SK-MEL-5 (cell line): ENCODE measurements around the gene NME2. TPM values are rescaled to one million over a fixed set of nuclear protein-coding genes. Genes with fewer than 3 reads are reported as not detected.
"Not testable (repeated sequence)": the region's sequence is repeated elsewhere in the genome, so short reads cannot be mapped to it uniquely, and the experiment has no call there.

Experiments used
- DNase-seq: peaks from one replicate; pipeline ENCODE4 v3.0.0-alpha.2; 2016; ENCODE audit warnings: low read depth, low spot score
- in situ Hi-C: cut with HindIII; loops from 2 replicates; pipeline ENCODE4 v1.10.0; 2016; ENCODE audit warnings: low sequenced_read_pairs, high pct_unique_total_duplicates, low pct_unique_long_range_greater_than_20kb
- polyA plus RNA-seq, 2 experiments: library from polyadenylated mRNA; depleted of rRNA; stranded (reverse); fragments of >200 nt; gene quantifications; 2 replicates each; pipeline ENCODE4 v1.2.3, GENCODE V29; 2015
- total RNA-seq: library from RNA; depleted of rRNA; stranded (reverse); fragments of >200 nt; shearing (Covaris generic); gene quantifications from 2 replicates; pipeline ENCODE4 v1.2.3, GENCODE V29; 2014; rRNA removed

Gene NME2
- 602 and 660 TPM in 2 replicates for total RNA-seq
- polyA plus RNA-seq (2015; cell fraction: cytosol; rRNA removed): 762 and 894 TPM in 2 replicates
- polyA plus RNA-seq (2015; cell fraction: nucleus; rRNA removed): 85.2 and 151 TPM in 2 replicates

DNA sequence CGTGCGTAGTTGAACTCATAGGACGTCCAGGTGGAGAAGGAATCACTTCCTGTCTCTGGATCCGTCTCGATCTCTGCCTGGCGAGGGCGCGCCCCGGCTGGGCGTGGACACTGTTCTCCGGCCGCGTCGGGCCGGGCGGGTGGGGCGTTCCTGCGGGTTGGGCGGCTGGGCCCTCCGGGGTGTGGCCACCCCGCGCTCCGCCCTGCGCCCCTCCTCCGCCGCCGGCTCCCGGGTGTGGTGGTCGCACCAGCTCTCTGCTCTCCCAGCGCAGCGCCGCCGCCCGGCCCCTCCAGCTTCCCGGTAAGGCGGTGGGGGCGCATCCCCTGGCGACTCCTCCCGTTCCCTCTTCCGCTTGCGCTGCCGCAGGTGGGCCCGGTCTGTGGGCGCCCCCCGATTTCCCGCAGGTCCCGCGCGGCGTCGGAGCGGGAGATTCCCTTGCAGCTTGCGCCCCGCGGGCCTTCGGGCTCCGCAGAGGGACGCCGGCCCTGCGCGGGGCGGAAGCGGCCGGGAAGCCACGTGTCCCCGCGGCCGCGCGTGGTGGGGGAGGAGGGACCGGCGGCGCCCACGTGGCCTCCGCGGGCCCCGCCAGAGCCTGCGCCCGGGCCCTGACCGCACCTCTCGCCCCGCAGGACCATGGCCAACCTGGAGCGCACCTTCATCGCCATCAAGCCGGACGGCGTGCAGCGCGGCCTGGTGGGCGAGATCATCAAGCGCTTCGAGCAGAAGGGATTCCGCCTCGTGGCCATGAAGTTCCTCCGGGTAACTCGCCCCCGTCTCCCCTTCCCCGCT lies at the start of gene NME2:
Gene NME2 (plus strand): TSS at position 214 of the 789 bp plus-strand sequence. CDS start 420 bp downstream, at position 634.
- in situ Hi-C loops: no loop called here
- DNase-seq: peak; percentile 89

DNA sequence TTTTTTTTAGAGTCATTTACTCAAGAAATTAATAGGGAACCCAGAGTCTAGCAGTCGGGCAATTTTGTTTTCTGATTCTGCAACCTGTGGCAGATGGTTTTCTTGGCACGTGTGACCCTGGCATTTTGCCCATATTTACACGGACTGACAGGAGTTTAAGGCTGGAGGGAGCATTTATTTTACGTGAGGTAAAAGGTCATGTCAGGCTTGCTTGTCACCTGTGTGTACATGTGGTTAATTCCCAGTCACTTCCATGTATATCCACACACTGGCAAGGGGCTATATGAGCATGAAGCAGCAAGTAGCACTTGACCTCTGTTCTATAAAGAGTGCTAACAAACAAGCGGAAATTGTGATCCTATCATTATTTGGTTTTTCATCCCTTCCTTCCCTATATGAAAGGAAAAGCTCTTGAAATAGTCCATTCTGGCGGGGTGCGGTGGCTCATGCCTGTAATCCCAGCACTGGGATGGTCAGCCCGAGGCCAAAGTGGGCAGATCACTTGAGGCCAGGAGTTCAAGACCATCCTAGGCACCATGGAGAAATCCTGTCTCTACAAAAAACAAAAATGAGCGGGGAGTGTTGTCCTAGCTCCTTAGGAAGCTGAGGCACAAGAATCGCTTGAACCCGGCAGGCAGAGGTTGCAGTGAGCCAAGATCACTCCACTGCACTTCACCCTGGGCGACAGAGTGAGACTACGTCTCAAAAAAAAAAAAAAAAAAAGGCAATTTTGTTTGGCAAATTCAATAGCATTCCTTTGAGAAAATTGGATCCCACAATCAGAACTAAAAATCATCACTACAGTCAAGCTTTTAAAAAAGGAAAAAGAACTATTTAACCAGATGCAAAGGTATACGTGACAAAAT lies 47.6 kb upstream of the NME2 start:
- DNase-seq: peak; percentile 13
- in situ Hi-C loops: no loop called here

DNA sequence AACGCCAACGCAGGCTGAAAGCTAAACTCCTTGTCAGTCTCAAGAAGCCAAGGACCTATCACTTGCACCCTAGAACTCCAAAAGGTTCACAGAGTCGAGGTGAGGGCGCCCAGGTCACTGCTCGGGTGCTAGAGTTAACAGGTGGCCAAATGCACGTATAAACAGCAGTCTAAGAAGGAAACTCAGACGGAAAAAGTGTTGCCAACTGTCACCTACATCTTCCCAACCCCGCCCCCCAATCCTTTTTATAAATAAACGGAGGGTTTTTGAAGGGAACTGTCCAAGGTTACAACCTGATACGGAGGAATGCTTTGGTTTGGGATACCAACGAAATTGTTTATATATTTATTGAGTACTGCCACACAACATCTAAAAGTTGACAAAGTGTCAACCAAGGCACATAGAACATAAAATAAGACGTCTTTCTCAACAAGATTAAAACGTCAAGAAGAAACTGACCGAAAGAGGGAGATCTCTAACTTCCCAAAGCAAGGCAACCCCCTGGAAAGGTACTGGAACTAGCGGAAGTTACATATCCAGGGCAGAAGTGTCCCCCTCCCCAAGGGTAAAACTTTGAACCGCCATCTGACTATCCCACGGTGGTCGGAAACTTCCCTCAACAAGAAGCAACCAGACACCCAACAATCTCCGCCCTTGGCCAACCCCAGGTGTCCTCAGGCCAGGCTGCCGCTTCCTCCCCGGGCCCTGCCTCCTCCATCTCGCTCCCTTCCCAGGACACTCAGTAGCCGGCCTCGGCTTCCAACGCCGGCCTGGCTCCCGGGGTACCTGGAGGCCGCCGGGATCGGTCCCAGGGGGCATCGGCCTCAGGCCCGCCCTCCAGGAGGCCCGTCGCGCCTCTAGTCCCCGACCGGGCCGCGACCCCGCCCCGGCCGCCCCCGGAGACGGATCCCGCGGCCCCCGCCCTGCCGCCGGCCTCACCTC lies 46.5 kb upstream of the NME2 start:
- in situ Hi-C loops: no loop called here
- peak; percentile 78 for DNase-seq

DNA sequence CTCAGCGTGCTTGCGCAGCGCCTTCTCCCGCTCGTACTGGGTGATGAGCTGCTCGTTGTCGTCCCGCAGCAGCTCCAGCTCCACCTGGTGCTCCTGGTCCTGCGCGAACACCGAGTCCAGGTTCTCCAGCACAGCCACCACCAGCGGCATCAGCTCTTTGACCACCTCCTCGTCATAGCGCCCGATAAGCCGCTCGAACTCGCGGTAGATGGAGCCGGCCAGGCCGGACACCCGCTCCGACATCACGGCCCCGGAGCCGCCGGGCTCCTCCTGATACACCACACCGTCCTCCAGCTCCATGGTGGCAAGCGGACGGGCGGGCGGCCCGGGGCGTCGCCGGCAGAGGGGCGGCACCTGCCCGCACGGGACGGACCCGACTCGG lies 45.9 kb upstream of the NME2 start:
- in situ Hi-C loops: no loop called here
- DNase-seq: peak; percentile 21

DNA sequence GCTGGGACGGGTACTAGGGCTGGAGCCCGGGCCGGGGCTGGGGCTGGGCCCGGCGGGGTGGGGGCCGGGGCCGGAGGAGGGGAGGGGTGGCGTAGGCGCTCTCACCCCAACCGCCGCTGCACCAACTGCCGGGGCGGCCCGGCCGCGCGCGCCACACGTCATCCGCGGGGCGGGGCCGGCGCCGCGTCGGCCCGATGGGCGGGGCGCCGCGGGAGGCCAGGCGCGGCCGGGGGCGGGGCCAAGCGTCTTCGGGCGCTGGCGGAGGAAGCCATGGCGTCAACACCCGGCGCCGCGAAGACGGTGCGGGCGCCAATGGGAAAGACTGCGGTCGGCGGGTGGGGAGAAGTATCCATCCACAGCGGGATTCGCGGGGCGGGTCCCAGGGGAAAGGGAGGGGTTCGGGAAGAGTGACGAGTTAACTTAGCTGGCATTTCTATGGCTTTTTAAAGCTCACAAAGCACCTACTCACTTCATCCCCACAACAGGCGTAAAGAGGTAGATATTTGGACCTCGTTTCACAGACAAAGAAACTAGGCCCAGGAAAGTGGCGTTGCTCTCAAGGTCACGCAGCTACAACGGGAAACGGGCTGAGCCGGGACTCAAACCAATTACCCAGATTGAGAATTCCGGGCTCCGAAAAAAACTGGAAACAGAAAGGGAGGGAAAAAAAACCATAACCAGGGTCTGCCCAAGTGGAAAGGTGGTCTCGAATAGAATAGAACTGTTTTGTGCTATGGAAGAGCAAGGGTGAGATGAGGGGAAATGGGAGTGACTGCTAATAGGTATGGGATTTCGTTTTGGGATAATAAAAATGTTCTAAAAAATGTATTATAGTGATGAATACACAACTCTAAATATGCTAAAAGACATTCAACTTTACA lies 45.2 kb upstream of the NME2 start, which contains the start of gene SPAG9:
Gene SPAG9 (minus strand): TSS at position 130 of the 881 bp plus-strand sequence. CDS start 212 bp downstream, outside the sequence.
- in situ Hi-C loops: no loop called here
- DNase-seq: peak; percentile 96

DNA sequence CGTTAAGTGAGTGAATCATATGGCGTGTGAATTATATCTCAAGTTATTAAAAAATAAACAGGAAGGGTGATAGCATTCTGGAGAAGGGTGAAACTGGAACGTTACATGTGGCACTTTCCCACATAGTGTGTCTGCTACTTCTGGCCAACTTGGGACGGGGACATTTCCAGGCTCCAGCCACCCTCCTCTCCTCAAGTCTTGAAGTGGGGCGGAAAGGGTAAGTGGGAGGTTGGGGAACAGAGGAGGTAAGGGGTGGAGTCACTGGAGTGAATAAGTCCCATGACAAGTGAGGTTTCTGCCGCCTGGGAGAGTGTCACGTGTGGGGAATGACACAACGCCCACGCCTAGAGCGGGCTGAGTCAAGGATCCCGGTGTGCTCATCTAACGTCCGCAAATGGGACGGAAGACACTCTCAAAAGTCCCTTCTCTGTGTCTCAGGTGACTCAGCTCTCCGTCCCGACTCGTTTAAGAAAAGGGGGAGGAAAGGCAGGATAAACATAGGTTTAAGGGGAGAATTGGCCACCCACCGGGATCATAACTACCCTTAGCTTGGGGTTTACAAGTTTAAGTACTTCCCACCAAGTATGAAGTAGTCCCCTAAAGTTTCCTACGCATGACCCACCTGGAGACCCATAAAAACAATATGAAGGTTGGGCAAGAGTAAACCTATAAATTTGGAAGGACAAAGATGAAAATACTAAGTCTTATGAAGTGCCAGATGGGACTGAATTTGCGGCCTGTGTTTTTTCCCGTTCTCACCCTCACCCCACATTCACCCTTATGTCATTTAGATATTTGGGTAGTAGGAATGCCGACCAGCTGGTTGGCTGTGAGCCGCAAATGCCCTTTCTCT lies 44.4 kb upstream of the NME2 start:
- DNase-seq: peak; percentile 97
- in situ Hi-C loops: no loop called here

DNA sequence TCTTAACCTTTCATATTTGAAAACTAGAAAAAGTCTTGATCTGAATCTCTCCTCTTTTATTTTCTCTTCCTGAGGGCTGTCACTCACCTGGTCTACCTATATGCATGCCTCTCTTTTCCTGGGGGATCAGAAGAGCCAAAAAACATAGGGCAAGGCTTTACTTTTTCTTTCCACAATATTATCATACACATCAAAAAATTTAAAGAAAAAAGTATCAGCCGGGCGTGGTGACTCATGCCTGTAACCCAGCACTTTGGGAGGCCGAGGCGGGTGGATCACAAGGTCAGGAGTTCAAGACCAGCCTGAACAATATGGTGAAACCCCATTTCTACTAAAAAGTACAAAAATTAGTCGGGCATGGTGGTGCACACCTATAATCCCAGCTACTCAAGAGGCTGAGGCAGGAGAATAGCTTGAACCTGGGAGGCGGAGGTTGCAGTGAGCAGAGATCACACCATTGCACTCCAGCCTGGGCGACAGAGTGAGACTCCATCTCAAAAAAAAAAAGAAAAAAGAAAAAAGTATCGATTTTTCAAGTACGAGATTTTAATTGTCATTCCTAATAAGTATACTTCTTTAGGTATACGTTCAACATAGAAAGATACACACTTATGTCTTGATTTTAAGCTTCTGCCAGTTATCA lies 43.6 kb upstream of the NME2 start:
- DNase-seq, in situ Hi-C loops: not testable (repeated sequence)

DNA sequence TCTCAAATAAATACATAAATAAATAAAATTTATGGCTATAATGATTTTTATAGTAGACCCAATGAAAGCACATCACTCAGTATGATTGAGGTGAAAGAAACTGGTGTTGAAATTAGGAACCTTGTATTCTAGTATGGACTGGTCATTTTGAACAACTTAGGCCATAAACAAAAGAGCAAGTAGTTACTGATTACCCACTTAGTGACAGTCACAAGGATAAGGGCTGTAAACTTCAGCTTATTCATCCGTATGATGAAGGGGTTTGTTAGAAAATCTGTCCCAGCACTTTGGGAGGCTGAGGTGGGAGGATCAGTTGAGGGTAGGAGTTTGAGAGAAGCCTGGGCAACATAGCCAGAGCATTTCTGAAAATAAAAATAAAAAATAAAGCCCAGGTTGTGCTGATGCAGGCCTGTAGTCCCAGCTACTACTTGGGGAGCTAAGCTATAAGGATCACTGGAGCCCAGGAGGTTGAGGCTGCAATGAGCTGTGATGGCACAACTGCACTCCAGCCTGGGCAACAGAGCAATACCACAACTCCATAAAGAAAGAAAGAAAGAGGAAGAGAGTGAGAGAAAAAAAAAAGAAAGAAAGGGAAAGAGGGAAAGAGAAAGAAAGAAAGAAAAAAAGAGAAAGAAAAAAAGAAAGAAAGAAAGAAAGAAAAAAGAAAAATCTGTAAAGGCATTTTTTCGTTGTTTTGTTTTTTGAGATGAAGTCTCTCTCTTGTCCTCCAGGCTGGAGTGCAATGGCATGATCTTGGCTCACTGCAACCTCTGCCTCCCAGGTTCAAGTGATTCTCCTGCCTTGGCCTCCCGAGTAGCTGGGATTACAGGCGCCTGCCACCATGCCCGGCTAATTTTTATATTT lies 41.3 kb upstream of the NME2 start:
- DNase-seq: no peak
- in situ Hi-C loops: no loop called here

DNA sequence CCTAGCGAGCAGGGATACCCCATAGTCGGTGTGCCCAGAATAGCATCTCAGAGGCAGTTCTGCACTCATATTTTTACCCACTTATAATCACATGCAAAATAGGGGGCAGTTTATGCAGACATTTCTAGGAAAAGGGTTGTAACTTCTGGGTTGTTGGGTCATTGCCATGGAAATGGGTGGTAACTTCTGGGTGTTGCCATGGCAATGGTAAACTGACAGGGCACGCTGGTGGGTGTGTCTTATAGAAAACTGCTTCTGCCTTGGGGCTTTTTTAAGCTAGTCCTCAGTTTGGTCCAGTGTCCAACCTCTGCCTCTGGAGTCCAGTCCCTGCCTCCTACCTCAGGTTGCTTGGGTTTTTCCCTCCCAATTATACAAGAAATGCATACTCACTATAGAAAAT lies 38.1 kb upstream of the NME2 start:
- DNase-seq: peak; percentile 62
- in situ Hi-C loops: no loop called here

DNA sequence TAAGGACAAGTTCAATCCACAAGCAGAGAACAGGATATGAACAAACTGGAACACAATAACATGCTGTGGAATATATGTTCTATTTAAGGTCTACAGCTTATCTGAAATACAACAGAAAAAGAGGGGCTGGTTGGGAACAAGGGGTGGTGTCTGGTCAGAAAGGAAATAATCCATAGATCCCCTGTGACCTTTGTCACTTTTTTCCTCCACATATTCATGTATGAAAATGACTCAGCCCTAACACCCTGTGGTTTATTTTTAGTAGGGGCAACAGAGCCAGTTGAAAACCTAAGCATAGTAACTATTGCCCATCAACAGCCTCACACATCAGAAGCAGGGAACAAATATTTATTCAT lies 33.3 kb upstream of the NME2 start:
- in situ Hi-C loops: no loop called here
- DNase-seq: no peak

DNA sequence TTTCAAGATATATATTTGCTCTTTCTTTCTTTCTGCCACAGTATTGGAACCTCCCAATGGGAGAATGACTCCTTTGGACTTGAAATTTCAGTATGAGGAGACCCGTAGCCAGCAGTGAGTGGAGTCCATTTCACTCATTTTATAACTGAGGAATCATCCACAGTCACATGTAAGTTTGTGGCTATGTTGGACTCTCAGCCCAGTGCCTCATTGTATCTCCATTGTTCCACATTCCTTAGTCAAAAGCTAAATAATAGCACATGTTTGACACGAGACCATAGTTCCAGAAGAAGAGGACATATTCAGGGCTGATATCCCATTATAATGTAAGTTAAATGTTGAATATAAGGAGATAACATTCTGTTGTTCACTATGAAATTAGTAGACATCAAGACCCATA lies 32.8 kb upstream of the NME2 start:
- in situ Hi-C loops: no loop called here
- DNase-seq: peak; percentile 49

DNA sequence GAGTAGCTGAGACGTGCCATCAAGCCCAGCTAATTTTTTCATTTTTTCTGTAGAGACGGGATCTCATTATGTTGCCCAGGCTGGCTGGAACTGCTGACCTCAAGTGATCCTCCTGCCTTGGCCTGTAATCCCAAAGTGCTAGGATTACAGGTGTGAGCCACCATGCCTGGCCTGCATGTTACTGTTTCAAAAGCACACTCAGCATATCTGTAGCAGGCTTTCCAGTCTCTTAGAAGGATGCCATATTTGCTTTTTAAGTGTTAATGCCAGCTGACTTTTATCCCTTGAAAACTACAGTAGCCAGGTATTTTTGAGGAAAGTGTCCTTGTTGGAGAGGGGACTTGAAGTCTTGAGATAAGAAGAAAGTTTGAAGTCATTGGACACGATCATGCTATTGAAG lies 30.3 kb upstream of the NME2 start:
- no peak for DNase-seq
- in situ Hi-C loops: no loop called here

DNA sequence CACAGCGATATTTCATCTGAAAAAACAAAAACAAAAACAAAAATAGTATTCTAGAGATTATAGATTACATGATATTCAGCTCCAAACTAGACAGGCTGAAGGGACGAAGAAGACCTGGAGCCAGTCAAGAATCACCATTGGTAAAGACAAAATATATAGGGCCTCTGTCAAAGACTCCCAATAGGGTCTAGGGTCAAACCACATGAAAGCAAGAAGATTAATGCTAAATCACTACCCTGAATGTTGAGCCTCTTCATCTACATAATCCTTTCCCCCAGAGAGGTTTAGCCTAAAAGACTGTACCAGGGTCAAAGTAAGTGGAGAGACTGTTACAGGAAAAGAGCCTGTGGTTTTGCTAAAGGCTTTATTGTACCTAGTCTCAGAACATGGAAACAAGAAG lies 23.6 kb upstream of the NME2 start:
- no peak for DNase-seq
- in situ Hi-C loops: no loop called here

DNA sequence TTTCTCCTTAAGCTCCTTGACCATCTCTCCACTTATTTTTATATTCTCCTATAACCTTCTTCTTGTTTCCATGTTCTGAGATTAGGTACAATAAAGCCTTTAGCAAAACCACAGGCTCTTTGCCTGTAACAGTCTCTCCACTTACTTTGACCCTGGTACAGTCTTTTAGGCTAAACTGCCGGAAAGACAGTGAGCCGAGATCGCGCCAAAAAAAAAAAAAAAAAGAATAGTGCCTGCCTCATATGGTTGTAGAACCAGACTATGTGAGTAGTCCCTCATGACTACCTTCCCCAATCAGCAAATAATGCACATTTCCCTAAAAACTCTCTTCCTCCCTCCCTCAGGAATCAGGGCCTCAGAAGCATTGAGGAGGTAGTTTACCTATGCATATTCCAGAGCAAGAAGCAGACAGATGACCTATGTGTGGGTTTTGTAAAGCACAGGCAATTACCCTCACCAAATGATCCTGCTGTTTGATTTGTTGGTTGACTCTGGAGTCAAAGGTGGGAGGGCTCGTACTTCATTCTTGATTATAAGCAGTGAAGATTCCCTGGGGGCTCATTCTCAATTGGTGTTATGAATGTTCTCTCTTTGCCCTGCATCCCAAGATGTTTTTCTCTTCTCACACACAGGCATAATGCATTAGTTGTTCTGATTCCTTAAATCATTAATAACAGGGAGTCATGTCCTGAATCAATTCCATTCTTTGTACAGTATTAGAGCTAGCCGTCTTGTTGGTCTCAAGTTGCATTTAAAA lies 21.8 kb upstream of the NME2 start:
- DNase-seq: peak; percentile 99
- in situ Hi-C loops: no loop called here
